AG20443 (cell line): ENCODE measurements around the gene MSI1.
A peak's percentile ranks its signal among the peaks of the same experiment; 100 is the strongest.

Experiments used
- DNase-seq: peaks from one replicate; pipeline ENCODE4 v3.0.0; 2012; ENCODE audit warnings: low spot score, mixed read lengths

The MSI1 gene

DNA sequence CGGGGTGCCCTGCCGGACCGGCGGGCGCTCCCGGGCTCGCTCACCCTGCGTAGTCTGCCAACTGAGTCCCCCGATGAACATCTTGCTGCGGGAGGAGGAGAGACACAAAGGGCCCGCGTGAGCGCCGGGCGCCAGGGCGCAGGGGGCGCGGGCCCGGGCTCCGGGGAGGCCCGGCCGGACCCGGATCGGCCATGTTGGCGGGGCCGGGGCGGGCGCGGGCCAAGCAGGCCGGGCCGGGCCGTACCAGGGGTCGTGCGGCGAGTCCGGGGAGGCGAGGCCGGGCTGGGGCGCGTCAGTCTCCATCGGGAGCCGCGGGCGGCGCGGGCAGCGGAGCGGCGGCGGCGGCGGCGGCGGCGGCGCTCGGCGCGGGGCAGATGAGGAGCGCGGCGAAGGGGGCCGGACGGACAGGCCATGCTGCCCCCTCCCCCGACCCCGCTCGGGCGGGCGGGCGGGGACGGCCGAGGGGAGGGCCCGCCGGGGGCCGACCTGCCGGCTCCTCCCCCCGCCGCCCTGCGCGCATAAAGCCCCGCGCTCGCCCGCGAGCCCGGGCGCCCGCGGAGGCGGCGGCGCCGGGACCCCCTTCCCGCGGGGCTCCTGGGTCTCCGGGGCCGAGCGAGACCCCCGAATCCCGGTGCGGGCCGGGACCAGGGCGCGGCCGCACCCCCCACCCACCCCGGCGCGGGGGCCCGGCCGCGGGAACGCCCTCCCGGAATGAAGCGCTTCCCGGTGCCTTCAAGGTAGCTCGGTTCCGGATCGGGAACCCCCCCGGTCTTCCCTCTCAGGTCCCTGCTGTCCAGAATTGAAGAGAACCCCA is at the start of gene MSI1:
Gene MSI1 (minus strand): TSS at position 376 of the 814 bp plus-strand sequence. CDS start 73 bp downstream, at position 303.
- DNase-seq: peak; percentile 41

DNA sequence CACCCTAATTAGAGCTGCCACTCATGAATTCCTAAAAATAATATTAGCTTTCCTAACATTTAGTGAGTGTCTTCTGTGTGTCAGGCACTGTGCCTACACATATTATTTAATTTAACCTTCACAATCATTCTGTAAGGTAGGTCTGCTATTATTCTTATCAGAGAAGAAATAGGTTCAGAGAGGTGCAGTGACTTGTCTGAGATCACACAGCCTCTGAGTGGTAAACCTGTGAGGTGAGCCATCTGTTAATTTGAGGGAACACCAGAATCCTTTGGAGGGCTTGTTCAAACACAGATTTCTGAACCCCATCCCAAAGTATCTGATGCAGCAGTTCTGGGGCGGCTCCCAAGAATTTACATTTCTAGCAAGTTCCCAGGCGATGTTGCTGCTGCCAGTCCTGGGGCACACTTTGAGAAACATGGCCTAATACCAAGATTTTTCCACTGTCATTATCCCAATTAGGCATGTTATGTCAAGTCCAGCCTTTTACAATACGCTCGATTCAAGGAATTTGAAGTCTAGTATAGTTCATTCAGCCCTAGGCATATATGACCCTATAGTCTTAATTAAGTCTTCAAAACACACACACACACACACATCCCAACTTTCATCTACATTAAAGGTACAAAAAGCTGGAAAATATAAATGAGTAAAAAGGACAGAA is 49.1 kb upstream of the MSI1 start:
- DNase-seq: no peak

DNA sequence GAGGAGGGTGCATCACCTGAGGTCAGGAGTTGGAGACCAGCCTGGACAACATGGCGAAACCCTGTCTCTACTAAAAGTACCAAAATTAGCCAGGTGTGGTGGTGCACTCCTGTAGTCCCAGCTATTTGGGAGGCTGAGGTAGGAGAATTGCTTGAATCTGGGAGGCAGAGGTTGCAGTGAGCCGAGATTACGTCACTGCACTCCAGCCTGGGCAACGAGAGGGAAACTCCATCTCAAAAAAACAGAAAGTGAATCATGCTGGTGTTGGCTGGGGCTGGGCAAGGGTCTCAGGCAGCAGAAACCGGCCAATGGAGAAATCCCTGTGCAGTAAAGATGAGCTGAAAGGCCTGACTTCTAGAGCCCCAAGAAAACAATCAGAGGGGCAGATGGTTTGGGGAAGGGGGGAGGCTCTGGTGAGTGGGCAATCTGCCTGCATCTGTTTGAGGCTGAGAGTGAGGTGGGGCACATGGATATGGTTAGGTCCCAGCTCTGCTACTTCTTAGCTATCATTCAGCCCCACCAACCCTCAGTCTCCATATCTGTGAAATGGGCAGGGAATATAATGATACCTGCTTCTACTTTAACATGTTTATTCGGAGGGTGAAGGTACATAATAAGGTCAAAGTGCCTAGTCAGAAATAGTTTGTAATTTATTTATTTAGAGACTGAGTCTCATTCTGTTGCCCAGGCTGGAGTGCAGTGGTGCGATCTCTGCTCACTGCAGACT is 47.7 kb upstream of the MSI1 start:
- DNase-seq: no peak

DNA sequence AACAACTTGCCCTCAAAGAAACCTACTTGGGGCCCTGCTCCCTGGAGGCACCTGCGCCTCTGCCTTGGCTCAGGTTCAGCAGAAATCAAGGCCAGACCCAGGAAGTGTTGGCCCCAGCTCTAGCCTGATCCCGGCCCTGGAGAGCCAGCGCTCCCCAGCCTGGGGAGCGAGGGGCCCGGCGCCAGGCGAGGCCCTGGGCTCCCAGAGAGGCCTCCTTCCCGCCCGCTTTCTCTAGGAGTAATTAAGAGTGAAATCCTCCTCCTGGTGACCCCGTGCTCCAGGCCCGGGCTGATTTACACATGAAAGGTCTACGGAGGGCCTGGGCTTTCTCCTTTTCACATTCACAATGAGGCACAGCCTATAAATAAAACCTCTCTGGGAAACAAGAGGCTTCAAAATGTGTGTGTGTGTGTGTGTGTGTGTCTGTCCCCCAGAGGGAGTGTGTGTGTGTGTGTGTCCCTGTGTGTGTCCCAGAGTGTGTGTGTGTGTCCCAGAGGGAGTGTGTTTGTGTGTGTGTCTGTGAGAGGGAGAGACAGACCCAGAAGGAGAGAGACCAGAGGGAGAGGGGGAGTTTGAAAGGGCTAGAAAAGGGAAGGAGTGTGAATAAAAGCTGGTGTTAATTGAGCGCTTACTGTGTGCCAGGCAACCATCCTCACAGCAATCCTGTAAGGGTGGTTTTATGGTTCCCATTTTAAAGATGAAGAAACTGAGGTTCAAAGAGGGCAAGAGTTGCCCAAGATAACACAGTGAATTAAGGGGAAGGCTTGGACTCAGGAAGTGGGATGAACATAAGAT is 45.1 kb upstream of the MSI1 start:
- no peak for DNase-seq

DNA sequence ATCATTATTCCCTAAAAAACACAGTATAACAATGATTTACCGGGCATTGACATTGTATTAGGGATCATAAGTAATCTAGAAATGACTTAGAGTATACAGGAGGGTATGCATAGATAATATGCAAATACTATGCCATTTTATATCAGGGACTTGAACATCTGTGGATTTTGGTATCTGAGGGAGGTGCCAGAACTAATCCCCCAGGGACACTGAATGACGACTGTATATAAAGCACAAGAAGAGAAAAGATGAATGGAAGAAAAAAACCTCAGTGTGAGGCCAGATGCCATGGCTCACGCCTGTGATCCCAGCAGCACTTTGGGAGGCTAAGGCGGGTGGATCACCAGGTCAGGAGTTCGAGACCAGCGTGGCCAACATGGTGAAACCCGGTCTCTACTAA is 43.5 kb upstream of the MSI1 start:
- DNase-seq: no peak

DNA sequence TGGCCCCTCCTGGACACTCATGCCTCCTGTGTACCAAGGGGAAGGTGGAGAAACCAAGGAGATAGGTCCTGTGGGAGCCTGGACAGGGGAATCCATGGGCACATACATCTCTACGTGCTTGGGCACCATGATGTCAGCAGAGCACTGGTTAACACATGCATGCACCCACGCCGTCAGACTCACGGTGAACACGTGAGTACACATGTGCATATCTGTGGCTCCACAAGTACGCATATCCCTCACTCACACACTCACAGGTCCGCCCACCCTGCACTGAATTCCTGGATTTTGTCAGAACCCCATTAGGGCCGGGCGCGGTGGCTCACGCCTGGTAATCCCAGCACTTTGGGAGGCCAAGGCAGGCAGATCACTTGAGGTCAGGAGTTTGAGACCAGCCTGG is 39.8 kb upstream of the MSI1 start:
- DNase-seq: no peak

DNA sequence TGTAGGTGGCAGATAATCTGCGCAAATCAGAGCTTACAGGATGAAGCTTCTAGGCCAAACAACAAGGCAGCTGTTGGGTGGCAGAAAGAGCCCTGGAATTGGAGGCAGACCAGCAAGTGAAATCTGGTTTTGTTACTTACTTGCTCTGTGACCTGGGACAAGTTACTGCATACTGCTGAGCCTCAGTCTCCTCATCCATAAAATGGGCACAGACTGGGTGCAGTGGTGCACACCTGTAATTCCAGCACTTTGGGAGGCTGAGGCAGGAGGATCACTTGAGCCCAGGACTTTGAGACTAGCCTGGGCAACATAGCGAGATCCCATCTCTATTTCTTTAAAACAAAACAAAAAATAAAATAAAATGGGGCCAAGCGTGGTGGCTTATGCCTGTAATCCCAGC is 37.6 kb upstream of the MSI1 start:
- DNase-seq: no peak

DNA sequence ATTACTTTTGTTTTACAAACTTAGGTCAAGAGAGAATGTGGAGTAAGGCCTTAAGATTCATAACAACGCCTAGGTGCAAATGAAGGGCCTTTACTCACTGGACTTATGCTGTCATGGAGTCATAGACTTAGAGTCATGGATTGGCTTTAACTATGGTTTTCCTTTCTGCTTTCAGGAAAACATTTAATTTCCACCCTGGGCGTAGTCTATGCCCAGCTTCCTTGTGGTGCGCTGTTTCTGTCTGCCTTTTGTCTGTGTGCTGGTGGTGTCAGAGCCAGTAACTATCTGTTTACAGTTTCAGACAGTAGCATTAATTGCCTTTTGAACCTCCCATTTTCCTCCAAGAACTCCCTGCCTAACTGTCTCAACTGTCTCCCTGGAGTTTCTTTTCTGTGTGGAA is 37.1 kb upstream of the MSI1 start:
- DNase-seq: no peak

DNA sequence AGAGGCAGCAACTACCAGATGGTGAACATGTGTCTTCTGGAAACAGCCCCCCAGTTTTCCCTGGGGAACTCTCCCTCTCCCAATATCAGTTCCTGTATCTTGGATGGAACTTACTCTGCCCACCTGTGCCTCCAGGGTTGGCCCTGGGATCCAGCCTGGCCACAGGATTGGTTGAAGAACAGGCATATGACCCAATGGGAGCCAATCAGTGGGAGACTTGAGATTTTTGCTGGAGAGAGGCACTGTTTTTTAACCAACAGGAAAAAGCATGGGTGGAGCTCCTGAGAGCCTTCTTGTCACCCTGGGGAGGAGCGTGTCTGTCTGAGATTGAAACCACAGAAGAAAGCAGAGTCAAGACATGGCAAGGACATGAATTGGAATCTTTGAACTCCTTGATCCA is 35.3 kb upstream of the MSI1 start:
- DNase-seq: no peak

DNA sequence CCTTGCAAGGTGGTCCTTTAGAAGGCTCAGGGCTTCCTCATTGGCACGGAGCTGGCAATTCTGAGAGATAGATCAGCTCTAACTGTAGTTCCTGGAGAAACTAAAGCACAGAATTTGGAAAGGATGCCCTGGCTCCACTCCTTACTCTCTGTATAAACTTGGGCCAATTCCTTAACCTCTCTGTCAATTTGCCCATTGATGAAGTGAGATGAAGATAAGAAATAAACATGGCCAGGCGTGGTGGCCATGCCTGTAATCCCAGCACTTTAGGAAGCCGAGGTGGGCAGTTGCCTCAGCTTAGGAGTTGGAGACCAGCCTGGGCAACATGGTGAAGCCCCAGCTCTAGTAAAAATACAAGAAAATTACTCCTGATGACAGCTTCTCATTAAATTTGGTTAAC is 34.9 kb upstream of the MSI1 start:
- no peak for DNase-seq

DNA sequence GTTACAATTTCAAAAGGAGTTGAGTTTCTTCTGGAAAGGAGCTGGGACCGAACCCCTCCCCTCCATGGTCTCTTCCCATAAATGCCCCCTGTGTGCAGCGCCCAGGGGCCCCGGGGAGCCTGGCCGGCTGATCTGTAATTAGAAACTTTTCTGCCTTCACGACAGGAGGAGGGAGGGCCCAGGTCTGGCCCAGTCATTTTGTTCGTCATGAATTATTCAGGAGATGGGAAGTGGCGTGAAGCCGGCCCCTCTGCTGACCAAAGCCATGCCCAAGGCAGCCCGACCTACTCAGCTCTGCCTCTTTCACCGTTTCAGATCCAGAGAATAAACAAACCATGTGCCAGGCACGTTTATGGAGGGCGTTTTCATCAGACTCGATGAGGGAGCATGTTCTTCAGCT is 33.3 kb upstream of the MSI1 start:
- no peak for DNase-seq

DNA sequence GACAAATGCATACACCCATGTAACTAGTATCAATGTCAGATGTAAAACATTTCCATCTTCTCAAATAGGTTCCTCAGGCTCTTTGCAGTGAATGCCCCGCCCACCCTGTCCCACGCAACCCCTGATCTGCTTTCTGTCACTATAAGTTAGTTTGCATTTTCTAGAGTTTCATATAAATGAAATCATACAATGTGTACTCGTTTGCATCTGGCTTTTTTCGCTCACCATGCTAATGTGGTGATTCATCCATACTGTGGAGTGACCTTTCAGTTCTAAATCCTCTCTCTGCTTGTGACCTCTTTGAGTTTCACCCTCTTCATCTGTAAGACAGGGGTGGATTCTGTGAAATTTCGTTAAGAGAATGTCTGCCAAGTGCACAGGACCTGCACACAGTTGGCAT is 30.6 kb upstream of the MSI1 start:
- DNase-seq: no peak

DNA sequence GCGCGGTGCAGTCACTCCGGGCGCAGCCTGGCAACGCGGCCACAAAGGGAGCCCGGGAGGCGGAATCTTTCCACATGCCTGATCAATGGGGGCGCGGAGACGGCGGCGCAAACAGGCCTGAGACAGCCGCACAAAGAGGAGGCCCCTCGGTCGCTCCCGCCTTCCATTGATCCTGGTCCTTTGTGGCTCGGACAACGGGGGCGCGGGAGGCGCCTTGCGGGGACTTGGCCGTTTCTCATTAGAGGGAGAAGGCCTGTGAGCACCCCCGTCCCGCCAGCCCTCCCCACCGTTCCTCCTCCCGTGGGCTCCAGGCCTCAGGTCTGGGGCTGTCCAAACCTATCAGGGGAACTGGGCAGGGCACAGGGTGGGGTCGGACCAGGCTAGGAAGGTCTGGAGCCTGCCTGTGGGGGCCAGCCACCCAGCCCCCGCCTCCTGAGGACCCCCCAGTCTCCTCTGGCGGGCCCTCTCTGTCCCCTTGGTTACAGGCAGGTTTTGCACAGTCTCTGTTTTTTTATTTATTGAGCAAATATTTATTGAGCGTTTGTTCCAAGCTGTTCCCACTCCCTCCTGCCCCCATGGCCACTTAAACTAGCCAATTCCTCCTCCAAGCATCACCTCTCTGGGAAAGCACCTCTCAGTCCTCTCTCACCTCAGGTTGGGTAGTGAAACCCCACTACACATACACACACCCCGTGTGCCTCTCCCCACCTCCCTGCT is 29.0 kb upstream of the MSI1 start:
- no peak for DNase-seq

DNA sequence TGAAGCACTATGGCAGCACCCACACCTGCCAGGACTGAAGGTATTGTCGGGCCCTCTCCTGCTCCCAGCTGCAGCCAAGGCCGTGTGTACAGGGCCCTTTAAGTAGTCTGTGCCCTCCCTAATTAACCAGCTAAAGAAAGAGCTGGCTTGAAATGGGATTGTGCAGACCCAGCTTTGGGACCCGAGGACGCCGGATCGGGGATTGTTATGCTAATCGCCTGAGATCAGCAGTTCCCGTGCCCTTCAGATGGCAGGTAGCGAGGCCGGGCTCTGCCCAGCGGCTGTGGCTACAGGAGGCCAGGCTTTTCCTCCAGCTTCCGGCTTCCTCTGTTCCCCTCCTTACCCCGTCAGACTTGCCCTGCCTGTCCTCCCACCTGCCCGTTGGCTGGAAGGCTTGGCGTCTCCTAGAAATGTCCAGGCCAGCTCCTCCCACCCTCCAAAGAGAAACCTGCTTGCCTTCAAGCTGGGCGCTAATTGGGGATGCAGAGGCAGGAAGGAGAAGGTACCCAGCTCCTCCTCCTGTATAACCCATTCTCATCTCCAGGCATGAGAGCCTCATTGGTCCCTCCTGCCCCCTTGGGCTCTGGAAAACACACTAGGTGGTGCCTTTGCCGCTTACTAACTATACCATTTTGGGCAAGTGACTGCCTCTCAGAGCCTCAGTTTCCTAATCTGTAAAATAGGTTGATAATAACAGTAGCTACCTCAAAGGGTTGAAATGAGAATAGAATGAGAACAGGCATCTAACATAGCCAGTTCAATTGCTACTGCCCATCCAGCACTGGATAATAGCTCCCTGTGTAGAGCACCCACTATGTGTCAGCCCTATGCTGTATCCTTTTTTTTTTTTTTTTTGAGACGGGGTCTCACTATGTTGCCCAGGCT is 25.8 kb upstream of the MSI1 start:
- DNase-seq: no peak

DNA sequence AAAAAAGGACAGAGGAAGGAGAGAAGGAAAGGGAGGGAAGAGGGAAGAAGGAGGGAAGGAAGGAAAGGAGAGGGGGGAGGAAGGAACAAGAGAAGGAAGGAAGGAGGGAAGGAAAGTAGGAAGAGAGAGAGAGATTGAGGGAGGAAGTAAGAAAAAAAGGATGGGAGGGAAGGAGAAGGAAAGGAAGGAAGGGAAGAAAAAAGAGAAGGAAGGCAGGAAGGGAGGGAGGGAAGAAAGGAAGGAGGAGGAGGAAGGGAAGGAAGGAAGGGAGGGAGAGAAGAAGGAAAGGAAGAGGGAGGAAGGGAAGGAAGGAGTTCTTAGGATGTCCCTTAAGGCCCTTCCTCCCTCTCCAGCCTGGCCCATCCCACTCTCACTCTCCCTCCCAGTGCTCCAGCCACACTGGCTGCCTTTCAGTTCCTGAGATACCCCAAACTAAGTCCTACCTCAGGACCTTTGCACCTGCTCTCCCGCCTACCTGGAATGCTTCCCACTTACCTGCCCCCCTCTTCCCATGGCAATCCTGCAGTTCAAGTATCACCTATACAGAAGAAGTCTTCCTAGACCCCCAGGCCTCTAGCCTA is 21.7 kb upstream of the MSI1 start:
- DNase-seq: no peak

DNA sequence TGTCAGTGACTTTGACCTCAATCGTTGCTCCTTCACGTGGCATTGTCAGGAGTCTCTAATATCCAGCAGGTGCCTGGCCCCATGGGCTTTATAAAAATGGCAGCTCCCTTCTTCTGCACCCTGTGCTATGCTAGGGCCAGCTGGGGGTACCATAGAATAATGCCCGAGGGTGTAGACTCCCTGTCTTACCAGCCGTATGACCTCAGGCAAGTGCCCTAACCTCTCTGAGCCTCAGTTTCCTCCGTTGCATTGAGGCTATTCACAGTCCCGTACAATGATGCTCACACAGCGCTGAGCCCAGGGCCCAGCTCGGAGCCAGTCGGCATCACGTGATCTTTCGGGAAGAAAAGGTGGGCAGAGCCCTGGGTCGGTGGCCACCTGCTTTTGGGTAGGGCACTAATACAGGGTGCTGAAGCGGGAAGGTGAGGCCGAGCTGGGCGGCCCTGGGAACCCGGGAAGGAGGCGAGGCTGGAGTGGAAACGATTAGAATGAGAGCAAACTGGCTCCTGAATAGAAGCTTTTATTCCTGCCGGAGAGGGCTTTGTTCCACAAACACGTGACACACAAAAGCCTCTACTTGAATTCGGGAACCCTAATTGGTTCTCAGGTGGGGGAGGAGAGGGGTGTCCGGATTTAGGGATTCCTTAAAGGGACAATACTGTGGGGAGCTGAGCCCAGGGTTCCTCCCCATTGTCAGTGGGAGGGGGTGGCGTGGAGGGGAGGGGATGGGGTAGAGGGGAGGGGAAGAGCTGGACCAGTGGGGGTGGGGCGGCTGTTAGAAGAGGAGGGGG is 19.9 kb upstream of the MSI1 start:
- no peak for DNase-seq

DNA sequence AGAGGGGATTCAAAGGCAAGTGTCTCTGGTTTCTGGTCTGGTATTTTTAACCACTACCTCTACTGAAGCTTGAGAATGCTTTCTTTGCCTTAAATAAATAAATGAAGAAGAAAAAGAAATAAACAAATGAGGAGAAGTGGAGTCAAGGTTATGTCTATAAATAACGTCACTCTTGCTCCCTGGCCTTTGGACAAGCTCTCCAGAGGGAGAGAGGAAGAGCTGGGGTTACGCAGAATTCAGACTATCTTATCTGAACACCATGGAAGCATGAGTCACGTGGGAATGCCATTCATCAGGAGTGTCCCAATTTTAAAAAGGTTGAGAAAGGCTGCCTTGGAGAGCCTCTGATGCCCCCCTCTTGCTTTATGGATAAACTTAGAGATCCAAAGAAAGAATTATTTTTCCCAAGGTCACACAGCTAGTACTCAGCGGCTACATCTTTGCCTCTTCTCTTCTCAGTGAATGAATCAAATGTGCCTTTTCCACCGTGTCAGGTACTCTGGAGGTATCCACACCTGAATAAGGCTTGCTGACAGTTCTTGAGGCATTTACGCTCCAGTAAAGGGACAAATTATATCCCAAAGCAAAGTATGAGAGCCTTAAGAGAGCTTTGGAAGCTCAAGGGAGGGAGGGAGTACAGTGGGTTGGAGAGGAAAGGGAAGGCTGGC is 12.9 kb upstream of the MSI1 start:
- no peak for DNase-seq

DNA sequence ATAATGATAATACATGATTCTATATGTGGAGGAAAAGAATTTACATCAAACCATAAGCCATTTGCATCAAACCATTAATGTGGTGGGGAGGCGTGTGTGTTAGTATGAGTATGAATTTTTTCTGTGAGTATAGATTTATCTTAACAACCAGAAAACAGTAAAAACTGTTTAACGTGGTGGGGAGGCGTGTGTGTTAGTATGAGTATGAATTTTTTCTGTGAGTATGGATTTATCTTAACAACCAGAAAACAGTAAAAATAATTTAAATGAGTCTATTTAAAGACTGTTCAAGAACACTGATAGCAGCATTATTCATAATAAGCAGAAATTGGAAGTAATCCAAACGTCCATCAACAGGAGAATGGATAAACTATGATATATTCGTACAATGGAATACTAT is 9.1 kb upstream of the MSI1 start:
- no peak for DNase-seq

DNA sequence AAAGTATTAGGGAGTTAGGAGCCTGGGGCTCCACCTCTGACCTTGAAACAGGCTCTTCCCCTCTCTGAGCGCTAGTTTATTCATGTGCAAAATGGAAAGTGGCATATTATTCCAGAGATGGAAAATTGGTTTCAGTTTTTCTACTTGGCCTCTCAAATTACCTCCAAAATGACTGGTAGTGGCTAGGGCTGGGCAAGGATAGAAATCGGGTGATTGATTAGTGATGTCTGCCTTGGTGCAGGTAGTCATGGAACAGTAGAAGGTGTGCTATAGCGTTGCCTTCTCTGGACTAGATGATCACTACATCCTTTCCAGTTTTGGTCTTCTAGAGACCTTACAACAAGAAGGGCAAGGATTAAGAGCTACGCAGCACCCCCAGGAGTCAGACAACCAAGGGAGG is 8.6 kb upstream of the MSI1 start:
- no peak for DNase-seq
